ENCODE data around the gene KRT15.

Gene KRT15

DNA sequence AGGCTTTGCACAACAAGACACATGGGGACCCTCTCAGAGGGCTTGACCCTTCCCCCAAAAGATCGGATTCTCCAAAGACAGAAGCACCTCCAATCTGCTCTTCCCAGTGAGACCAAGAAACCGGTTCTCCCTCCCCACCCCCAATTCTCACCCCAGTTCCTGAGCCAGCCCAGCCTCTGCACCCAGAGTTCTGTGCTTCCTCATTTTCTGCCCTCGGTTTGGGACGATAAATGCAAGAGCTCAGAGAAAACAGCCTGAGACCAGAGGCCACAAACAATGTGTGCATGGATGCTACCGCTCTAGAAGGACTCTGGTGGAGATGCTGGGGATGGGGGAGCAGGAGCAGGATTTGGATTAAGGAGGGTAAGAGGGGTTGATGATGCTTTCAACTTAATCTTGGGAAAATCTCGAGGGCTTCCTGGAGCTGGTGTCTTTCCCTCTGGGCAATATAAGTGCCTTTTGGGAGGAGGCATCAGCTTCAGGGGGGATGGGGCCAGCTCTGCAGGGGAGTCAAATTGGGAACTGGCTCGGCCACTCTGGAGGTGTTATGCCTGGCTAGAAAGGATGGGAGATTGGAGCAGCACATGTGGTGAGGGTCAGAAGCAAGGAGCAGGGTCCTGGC lies 6.0 kb downstream of the KRT15 start:
- no peaks in the 10 kb centered on the region for H3K27me3 ChIP-seq (ENCODE audit: control insufficient read depth, insufficient read depth, low read length)
- H3K9me3 ChIP-seq (ENCODE audit: control insufficient read depth, insufficient read depth, low read length) = no peaks in the 10 kb centered on the region
- 0 out of 2 replicates have a peak, but pooled peaks cover 2% of the 10 kb centered on the region for H3K4me1 ChIP-seq (ENCODE audit: control insufficient read depth, insufficient read depth, low read length)
- H3K27ac ChIP-seq (ENCODE audit: low read depth, low read length) = no peak overlapping the region
- no peak overlapping the region for H3K9ac ChIP-seq (ENCODE audit: low read depth, low read length)
- H3K4me3 ChIP-seq (ENCODE audit: low read depth, low read length) = no peak overlapping the region
- no peaks in the 10 kb centered on the region for H3K36me3 ChIP-seq (ENCODE audit: control insufficient read depth, insufficient read depth, low read length)

DNA sequence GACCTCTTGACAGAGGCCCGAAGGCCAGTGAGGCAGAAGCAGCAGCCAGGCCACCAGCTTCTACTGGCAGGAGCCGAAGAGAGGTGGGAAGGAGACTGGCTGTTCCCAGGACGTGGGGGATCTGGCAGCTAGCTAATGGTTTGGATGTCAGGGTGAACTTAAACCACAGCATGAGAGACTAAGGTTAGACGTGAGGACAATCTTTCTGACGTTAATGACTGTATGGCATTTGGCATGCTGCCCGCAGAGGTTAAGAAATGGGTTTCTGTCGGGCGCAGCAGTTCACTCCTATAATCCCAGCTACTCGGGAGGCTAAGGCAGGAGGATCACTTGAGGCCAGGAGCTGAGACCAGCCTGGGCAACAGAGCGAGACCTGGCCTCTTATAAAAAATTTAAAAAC lies 7.0 kb downstream of the KRT15 start:
- no peak overlapping the region for H3K27ac ChIP-seq (ENCODE audit: low read depth, low read length)
- no peaks in the 10 kb centered on the region for H3K36me3 ChIP-seq (ENCODE audit: control insufficient read depth, insufficient read depth, low read length)
- H3K9me3 ChIP-seq (ENCODE audit: control insufficient read depth, insufficient read depth, low read length) = no peaks in the 10 kb centered on the region
- H3K4me3 ChIP-seq (ENCODE audit: low read depth, low read length) = no peak overlapping the region
- H3K27me3 ChIP-seq (ENCODE audit: control insufficient read depth, insufficient read depth, low read length) = no peaks in the 10 kb centered on the region
- no peak overlapping the region for H3K9ac ChIP-seq (ENCODE audit: low read depth, low read length)
- H3K4me1 ChIP-seq (ENCODE audit: control insufficient read depth, insufficient read depth, low read length) = 0 out of 2 replicates have a peak, but pooled peaks cover 2% of the 10 kb centered on the region

DNA sequence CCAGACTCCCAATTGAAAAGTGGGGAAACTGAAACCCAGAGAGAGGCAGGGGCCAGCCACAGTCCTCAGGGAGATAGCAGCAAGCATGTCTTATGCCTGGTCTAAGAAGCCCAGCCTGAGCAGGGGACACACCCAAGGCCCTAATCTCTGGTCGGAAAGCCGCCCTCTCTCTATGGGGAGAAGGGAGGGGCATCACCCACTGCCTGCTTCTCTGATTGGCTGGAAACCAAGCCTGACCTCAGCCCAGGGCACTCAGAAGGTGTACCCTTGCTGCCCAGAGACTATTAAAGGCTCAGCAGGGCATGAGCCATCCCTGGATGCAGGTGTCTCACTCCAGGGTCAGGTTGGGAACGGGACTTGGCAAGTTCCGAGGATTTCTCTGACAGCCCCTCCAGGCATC lies 7.6 kb downstream of the KRT15 start:
- Histone ChIP-seq H3K4me1 (ENCODE audit: control insufficient read depth, insufficient read depth, low read length) (0 out of 2 replicates have a peak, but pooled peaks cover 2% of the 10 kb centered on the region), H3K9ac (ENCODE audit: low read depth, low read length) (no peak overlapping the region), H3K4me3 (ENCODE audit: low read depth, low read length) (no peak overlapping the region), H3K27ac (ENCODE audit: low read depth, low read length) (no peak overlapping the region), H3K9me3 (ENCODE audit: control insufficient read depth, insufficient read depth, low read length) (no peaks in the 10 kb centered on the region), H3K36me3 (ENCODE audit: control insufficient read depth, insufficient read depth, low read length) (no peaks in the 10 kb centered on the region), H3K27me3 (ENCODE audit: control insufficient read depth, insufficient read depth, low read length) (no peaks in the 10 kb centered on the region)

DNA sequence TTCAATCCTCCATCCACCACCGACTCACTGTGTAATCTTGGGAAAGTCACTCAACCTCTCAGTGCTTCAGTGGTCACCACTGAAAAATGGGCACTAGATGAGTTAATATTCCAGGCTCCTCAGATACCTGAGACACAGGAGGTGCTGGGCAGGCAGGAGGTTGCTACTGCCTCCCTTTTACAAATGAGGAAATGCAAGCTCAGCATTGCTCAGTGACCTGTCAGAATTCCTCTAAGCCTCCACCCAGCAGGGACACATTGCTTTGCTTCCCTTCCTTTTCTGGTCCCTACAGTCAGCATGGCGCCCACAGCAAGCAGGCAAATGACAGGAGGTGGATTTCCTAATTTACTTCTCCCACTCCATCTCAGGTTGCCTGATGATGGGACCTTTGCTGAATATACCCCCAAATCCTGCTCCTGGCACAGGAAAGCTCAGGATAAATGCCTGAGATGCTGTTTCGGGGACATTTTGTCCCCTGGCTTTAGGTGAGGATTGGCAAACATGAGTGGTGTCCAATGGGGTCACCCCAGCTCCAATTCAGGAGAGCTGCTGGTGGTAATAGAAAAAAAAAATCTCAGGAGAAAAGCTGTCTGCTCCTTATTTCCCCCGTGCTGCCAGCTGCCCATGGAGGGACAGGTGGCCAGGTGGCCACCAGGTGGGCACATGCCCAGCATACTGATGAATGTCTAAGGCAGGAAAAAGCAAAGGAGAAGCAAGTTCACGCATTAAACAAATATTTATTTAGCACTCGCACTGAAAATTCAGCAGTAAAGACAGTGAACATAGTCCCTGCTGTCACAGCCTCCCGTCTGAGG lies 8.2 kb downstream of the KRT15 start:
- Histone ChIP-seq H3K4me3 (ENCODE audit: low read depth, low read length) (no peak overlapping the region), H3K9ac (ENCODE audit: low read depth, low read length) (no peak overlapping the region), H3K4me1 (ENCODE audit: control insufficient read depth, insufficient read depth, low read length) (0 out of 2 replicates have a peak, but pooled peaks cover 2% of the 10 kb centered on the region), H3K27me3 (ENCODE audit: control insufficient read depth, insufficient read depth, low read length) (no peaks in the 10 kb centered on the region), H3K36me3 (ENCODE audit: control insufficient read depth, insufficient read depth, low read length) (no peaks in the 10 kb centered on the region), H3K27ac (ENCODE audit: low read depth, low read length) (no peak overlapping the region), H3K9me3 (ENCODE audit: control insufficient read depth, insufficient read depth, low read length) (no peaks in the 10 kb centered on the region)

DNA sequence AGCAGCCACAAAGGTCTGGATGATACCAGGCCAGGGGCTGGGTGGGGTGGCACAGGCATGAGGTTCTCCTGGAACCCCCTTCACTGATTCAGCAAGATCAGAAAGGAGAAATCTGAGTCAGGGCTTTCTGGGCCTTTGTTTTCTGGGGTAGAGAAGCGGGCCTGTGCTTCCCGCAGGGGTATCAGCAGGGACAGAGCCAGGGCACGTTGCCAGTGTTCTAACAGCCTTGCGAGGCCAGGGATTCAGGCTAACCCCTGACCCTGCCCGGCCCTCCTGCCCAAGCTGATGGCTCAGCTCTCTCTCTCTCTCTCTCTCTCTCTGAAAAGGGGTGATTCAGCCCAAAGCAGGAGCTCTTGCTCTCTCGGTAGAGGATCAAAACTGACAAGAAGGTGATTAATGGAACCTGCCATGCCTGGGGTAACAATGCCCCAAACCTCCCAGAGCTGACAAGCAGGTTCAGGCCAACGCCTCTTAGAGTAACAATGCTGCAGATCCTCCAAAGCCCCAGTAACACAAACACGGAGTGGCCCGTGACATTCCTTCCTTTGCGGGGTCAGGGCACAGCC lies 11.3 kb downstream of the KRT15 start:
- Histone ChIP-seq H3K4me3 (ENCODE audit: low read depth, low read length) (no peak overlapping the region), H3K9ac (ENCODE audit: low read depth, low read length) (no peak overlapping the region), H3K27ac (ENCODE audit: low read depth, low read length) (no peak overlapping the region), H3K4me1 (ENCODE audit: control insufficient read depth, insufficient read depth, low read length) (0 out of 2 replicates have a peak, but pooled peaks cover 2% of the 10 kb centered on the region), H3K36me3 (ENCODE audit: control insufficient read depth, insufficient read depth, low read length) (no peaks in the 10 kb centered on the region), H3K27me3 (ENCODE audit: control insufficient read depth, insufficient read depth, low read length) (no peaks in the 10 kb centered on the region), H3K9me3 (ENCODE audit: control insufficient read depth, insufficient read depth, low read length) (no peaks in the 10 kb centered on the region)

DNA sequence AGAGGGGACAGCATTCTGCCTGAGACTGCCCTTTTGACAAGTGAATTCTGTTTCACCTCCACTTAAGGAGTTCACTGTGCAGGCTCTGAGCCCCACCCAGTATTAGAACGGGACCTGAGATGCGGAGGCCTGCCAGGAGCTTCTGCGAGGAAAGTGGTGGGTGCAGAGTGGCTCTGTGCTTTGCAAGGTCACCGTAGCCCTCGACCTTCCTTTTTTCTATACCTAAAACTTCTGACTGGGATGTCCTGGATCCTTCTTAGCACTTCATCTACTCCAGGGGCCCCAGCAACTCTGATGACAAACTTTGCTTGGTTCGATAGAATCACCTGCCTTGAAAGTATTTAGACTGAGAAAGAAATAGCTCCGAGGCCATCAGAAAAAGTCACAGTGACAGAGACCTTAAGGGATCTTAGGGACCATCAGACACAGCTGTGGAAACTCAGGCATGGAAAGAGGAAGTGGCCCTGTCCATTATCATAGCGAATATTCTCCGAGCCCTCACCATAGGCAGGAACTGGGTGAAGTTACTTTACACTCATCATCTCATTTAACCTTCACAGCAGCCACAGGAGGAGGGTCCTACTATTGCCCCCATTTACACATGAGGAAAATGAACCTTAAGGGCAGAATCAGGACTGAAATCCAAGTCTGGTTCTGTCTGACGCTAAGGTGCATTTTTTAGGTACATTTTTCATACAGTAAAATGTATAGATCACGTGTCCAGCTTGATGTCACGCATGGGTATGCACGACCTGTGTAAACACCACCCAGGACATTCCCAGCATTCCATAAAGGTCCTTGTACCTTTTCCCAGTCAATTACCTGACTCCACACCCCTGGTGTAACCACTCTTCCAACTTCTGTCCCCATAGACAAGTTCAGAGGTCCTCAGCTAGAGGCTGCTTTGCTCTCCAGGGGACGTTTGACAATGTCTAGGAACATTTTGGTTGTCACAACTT lies 12.6 kb downstream of the KRT15 start:
- H3K4me1 ChIP-seq (ENCODE audit: control insufficient read depth, insufficient read depth, low read length) = peaks cover 4% of the 10 kb centered on the region
- H3K9ac ChIP-seq (ENCODE audit: low read depth, low read length) = no peak overlapping the region
- H3K27ac ChIP-seq (ENCODE audit: low read depth, low read length) = no peak overlapping the region
- H3K9me3 ChIP-seq (ENCODE audit: control insufficient read depth, insufficient read depth, low read length) = no peaks in the 10 kb centered on the region
- H3K27me3 ChIP-seq (ENCODE audit: control insufficient read depth, insufficient read depth, low read length) = no peaks in the 10 kb centered on the region
- H3K36me3 ChIP-seq (ENCODE audit: control insufficient read depth, insufficient read depth, low read length) = no peaks in the 10 kb centered on the region
- H3K4me3 ChIP-seq (ENCODE audit: low read depth, low read length) = no peak overlapping the region

DNA sequence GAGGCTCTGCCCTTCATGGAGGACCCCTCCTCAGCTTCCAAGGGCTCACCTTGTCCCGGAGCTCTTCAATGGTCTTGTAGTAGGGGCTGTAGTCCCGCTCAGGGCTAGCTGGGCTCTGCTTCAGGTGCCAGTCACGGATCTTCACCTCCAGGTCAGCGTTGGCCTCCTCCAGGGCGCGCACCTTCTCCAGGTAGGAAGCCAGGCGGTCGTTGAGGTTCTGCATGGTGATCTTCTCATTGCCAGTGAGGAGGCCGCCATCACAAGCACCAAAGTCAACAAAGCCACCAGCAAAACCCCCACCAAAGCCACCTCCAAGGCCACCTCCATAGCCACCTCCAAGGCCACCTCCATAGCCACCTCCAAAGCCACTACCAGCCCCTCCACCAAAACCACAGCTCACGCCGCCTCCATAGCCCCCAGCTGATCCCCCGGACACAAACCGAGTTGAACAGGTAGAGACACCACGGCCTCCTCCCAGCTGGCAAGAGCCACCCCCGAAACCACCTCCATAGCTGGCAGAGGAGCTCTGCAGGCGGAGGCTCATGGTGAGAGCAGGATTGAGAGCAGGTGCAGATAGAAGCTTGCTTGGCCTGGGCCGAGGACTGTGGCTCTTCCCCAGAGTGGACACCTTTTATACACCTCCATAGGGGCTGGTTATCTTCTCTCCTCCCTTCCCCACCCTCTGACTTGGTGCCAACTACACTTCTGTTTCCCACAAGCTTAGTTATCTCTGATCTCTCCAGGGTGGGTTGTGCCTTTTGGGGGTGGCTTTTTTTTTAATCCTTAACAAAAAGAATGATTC lies 13.5 kb downstream of the KRT15 start, which contains the start of gene KRT13:
KRT13 (minus strand) TSS at position 606 of the 802 bp plus-strand sequence; CDS start at position 544, 62 bp downstream.
- H3K36me3 ChIP-seq (ENCODE audit: control insufficient read depth, insufficient read depth, low read length) = no peaks in the 10 kb centered on the region
- peaks cover 13% of the 10 kb centered on the region for H3K4me1 ChIP-seq (ENCODE audit: control insufficient read depth, insufficient read depth, low read length)
- no peaks in the 10 kb centered on the region for H3K27me3 ChIP-seq (ENCODE audit: control insufficient read depth, insufficient read depth, low read length)
- no peak within 1 kb of the TSS for H3K27ac ChIP-seq (ENCODE audit: low read depth, low read length)
- H3K4me3 ChIP-seq (ENCODE audit: low read depth, low read length) = no peak within 1 kb of the TSS
- no peak within 1 kb of the TSS for H3K9ac ChIP-seq (ENCODE audit: low read depth, low read length)
- no peaks in the 10 kb centered on the region for H3K9me3 ChIP-seq (ENCODE audit: control insufficient read depth, insufficient read depth, low read length)

DNA sequence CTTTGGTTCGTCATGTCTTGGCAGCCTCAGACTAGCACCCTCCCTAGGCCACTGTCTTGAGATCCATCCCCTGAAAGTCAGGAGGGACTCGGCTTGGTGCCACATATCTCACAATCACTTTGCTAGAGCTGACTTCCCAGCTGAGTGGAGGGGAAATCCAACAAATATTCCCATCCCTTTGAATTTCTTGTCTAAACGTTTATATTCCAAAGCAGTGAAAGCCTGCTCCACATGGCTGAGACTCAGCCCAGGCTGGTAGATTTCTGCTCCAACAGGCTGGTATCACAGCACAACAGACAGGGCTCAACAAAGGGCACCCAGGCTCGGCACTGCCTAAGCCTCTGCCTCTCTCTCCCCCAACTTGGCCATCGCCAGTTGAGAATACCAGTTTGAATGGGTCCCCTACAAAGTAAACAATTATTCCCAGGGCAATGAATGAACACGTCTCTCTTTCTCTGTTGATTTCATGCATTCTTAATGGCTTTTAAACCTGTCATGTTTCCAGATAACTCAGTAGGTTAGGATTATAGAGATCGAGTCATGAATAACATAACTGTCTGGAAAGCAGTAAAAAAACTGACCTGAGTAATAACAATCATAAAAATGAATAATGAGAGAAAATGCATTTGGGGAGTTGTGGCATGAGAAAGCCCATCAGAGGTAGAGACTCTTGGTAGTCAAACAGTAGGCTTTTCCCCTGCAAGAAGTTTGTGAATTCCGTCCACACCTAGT lies 14.3 kb downstream of the KRT15 start:
- Histone ChIP-seq H3K36me3 (ENCODE audit: control insufficient read depth, insufficient read depth, low read length) (no peaks in the 10 kb centered on the region), H3K27ac (ENCODE audit: low read depth, low read length) (no peak overlapping the region), H3K4me3 (ENCODE audit: low read depth, low read length) (no peak overlapping the region)

DNA sequence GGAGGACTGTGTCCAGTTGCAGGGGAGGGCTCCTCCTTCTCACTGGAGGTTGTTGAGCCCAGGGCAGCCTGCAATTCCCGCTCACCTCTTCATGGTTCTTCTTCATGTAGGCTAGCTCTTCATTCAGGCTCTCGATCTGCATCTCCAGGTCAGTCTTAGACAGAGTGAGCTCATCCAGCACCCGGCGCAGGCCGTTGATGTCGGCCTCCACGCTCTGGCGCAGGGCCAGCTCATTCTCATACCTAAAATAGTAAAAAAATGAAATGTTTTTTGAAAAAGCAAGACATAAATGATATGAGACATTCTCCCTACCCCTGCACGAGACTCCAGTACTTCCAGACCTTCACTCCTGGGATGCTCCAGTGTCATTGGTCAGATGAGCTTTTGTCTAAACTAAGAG lies 15.5 kb downstream of the KRT15 start:
- Histone ChIP-seq H3K9me3 (ENCODE audit: control insufficient read depth, insufficient read depth, low read length) (no peaks in the 10 kb centered on the region), H3K27ac (ENCODE audit: low read depth, low read length) (no peak overlapping the region), H3K27me3 (ENCODE audit: control insufficient read depth, insufficient read depth, low read length) (no peaks in the 10 kb centered on the region), H3K36me3 (ENCODE audit: control insufficient read depth, insufficient read depth, low read length) (no peaks in the 10 kb centered on the region), H3K4me1 (ENCODE audit: control insufficient read depth, insufficient read depth, low read length) (peaks cover 19% of the 10 kb centered on the region), H3K9ac (ENCODE audit: low read depth, low read length) (no peak overlapping the region), H3K4me3 (ENCODE audit: low read depth, low read length) (no peak overlapping the region)

More for the DNA sequence above, 14.3 kb downstream of the KRT15 start:
- peaks cover 17% of the 10 kb centered on the region for H3K4me1 ChIP-seq (ENCODE audit: control insufficient read depth, insufficient read depth, low read length)
- H3K27me3 ChIP-seq (ENCODE audit: control insufficient read depth, insufficient read depth, low read length) = no peaks in the 10 kb centered on the region
- no peaks in the 10 kb centered on the region for H3K9me3 ChIP-seq (ENCODE audit: control insufficient read depth, insufficient read depth, low read length)
- H3K9ac ChIP-seq (ENCODE audit: low read depth, low read length) = no peak overlapping the region

All from HUES48 (cell line).